ENCODE results near the gene ATP5PB.
A peak's percentile ranks its signal among the peaks of the same experiment; 100 is the strongest.

Gene ATP5PB

GRCh38 chr1:111501645-111502044, 52.4 kb downstream of the ATP5PB start:
- H3K9me3 ChIP-seq (ENCODE audit: control insufficient read depth, insufficient read depth, low read length): no peaks in the 10 kb centered on the region
- no peaks in the 10 kb centered on the region for H3K4me1 ChIP-seq (ENCODE audit: control insufficient read depth, insufficient read depth, low read length)
- no peaks in the 10 kb centered on the region for H3K27me3 ChIP-seq (ENCODE audit: control insufficient read depth, insufficient read depth, low read length)
- H3K4me3 ChIP-seq (ENCODE audit: low read depth, low read length): no peak overlapping the region
- H3K36me3 ChIP-seq (ENCODE audit: control insufficient read depth, insufficient read depth, low read length): no peaks in the 10 kb centered on the region
- H3K9ac ChIP-seq (ENCODE audit: low read depth, low read length): no peak overlapping the region

GRCh38 chr1:111503585-111504060, 54.4 kb downstream of the ATP5PB start, which contains the start of the genes ADORA3 and TMIGD3:
Gene ADORA3, minus strand, starts transcription at chr1:111503633. Its CDS starts 279 bp downstream, at chr1:111503354.
Gene TMIGD3, minus strand, starts transcription at chr1:111503633. Its CDS starts 279 bp downstream, at chr1:111503354.
- Histone ChIP-seq H3K27me3 (ENCODE audit: control insufficient read depth, insufficient read depth, low read length) (no peaks in the 10 kb centered on the region), H3K9ac (ENCODE audit: low read depth, low read length) (no peak within 1 kb of the TSS), H3K4me3 (ENCODE audit: low read depth, low read length) (no peak within 1 kb of the TSS), H3K36me3 (ENCODE audit: control insufficient read depth, insufficient read depth, low read length) (no peaks in the 10 kb centered on the region), H3K4me1 (ENCODE audit: control insufficient read depth, insufficient read depth, low read length) (peaks cover 9% of the 10 kb centered on the region), H3K9me3 (ENCODE audit: control insufficient read depth, insufficient read depth, low read length) (no peaks in the 10 kb centered on the region)

- Histone ChIP-seq H3K9ac (ENCODE audit: low read depth, low read length) (no peak overlapping the region), H3K36me3 (ENCODE audit: control insufficient read depth, insufficient read depth, low read length) (no peaks in the 10 kb centered on the region)
These were observed 54.8 kb downstream of the ATP5PB start for GRCh38 chr1:111504097-111504496.

GRCh38 chr1:111505641-111506119, 56.4 kb downstream of the ATP5PB start:
- H3K4me3 ChIP-seq (ENCODE audit: low read depth, low read length): no peak overlapping the region
- H3K4me1 ChIP-seq (ENCODE audit: control insufficient read depth, insufficient read depth, low read length): peaks cover 11% of the 10 kb centered on the region
- no peaks in the 10 kb centered on the region for H3K27me3 ChIP-seq (ENCODE audit: control insufficient read depth, insufficient read depth, low read length)
- H3K9me3 ChIP-seq (ENCODE audit: control insufficient read depth, insufficient read depth, low read length): no peaks in the 10 kb centered on the region
- H3K36me3 ChIP-seq (ENCODE audit: control insufficient read depth, insufficient read depth, low read length): no peaks in the 10 kb centered on the region
- no peak overlapping the region for H3K9ac ChIP-seq (ENCODE audit: low read depth, low read length)

More at GRCh38 chr1:111504097-111504496, 54.8 kb downstream of the ATP5PB start:
- Histone ChIP-seq H3K4me3 (ENCODE audit: low read depth, low read length) (no peak overlapping the region), H3K27me3 (ENCODE audit: control insufficient read depth, insufficient read depth, low read length) (no peaks in the 10 kb centered on the region), H3K9me3 (ENCODE audit: control insufficient read depth, insufficient read depth, low read length) (no peaks in the 10 kb centered on the region), H3K4me1 (ENCODE audit: control insufficient read depth, insufficient read depth, low read length) (peaks cover 10% of the 10 kb centered on the region)

- Histone ChIP-seq H3K4me1 (ENCODE audit: control insufficient read depth, insufficient read depth, low read length) (peaks cover 11% of the 10 kb centered on the region), H3K9me3 (ENCODE audit: control insufficient read depth, insufficient read depth, low read length) (no peaks in the 10 kb centered on the region)
These were observed 57.3 kb downstream of the ATP5PB start for GRCh38 chr1:111506561-111506960.

GRCh38 chr1:111507411-111508201, 58.3 kb downstream of the ATP5PB start:
- H3K36me3 ChIP-seq (ENCODE audit: control insufficient read depth, insufficient read depth, low read length): no peaks in the 10 kb centered on the region
- H3K4me3 ChIP-seq (ENCODE audit: low read depth, low read length): peak overlapping the region; percentile 52
- no peaks in the 10 kb centered on the region for H3K27me3 ChIP-seq (ENCODE audit: control insufficient read depth, insufficient read depth, low read length)
- peak overlapping the region; percentile 62 for H3K9ac ChIP-seq (ENCODE audit: low read depth, low read length)
- H3K9me3 ChIP-seq (ENCODE audit: control insufficient read depth, insufficient read depth, low read length): no peaks in the 10 kb centered on the region
- H3K4me1 ChIP-seq (ENCODE audit: control insufficient read depth, insufficient read depth, low read length): peaks cover 11% of the 10 kb centered on the region

More at GRCh38 chr1:111506561-111506960, 57.3 kb downstream of the ATP5PB start:
- Histone ChIP-seq H3K4me3 (ENCODE audit: low read depth, low read length) (no peak overlapping the region), H3K36me3 (ENCODE audit: control insufficient read depth, insufficient read depth, low read length) (no peaks in the 10 kb centered on the region), H3K27me3 (ENCODE audit: control insufficient read depth, insufficient read depth, low read length) (no peaks in the 10 kb centered on the region), H3K9ac (ENCODE audit: low read depth, low read length) (no peak overlapping the region)

GRCh38 chr1:111509997-111510375, 60.7 kb downstream of the ATP5PB start:
- H3K9me3 ChIP-seq (ENCODE audit: control insufficient read depth, insufficient read depth, low read length): no peaks in the 10 kb centered on the region
- peaks cover 11% of the 10 kb centered on the region for H3K4me1 ChIP-seq (ENCODE audit: control insufficient read depth, insufficient read depth, low read length)
- no peak overlapping the region for H3K4me3 ChIP-seq (ENCODE audit: low read depth, low read length)
- no peaks in the 10 kb centered on the region for H3K36me3 ChIP-seq (ENCODE audit: control insufficient read depth, insufficient read depth, low read length)
- H3K9ac ChIP-seq (ENCODE audit: low read depth, low read length): no peak overlapping the region
- H3K27me3 ChIP-seq (ENCODE audit: control insufficient read depth, insufficient read depth, low read length): no peaks in the 10 kb centered on the region

GRCh38 chr1:111511370-111511769, 62.1 kb downstream of the ATP5PB start:
- no peaks in the 10 kb centered on the region for H3K9me3 ChIP-seq (ENCODE audit: control insufficient read depth, insufficient read depth, low read length)
- peaks cover 11% of the 10 kb centered on the region for H3K4me1 ChIP-seq (ENCODE audit: control insufficient read depth, insufficient read depth, low read length)
- H3K36me3 ChIP-seq (ENCODE audit: control insufficient read depth, insufficient read depth, low read length): no peaks in the 10 kb centered on the region
- no peak overlapping the region for H3K4me3 ChIP-seq (ENCODE audit: low read depth, low read length)
- H3K27me3 ChIP-seq (ENCODE audit: control insufficient read depth, insufficient read depth, low read length): no peaks in the 10 kb centered on the region
- no peak overlapping the region for H3K9ac ChIP-seq (ENCODE audit: low read depth, low read length)

Data from iPS-15b (cell line).